ENCODE measurements around the gene TMPRSS11D. TPM values are rescaled to one million over a fixed set of nuclear protein-coding genes. Genes with fewer than 3 reads are reported as not detected.

The TMPRSS11D gene
- not detected for total RNA-seq
- not detected for polyA plus RNA-seq

- Histone ChIP-seq H3K4me3 (ENCODE audit: low read length) (no peak within 1 kb of the TSS), H3K27me3 (ENCODE audit: insufficient read depth, low read length, poor library complexity, severe bottlenecking) (no peaks in the 10 kb centered on the region), H3K9me3 (ENCODE audit: low read length) (no peaks in the 10 kb centered on the region), H3K4me1 (ENCODE audit: insufficient read depth, low read length) (no peaks in the 10 kb centered on the region), H3K36me3 (ENCODE audit: insufficient read depth, low read length) (no peaks in the 10 kb centered on the region), H3K27ac (ENCODE audit: low read depth, low read length) (no peak within 1 kb of the TSS)
- Mint-ChIP-seq H3K27me3 (peaks cover 3 to 6% of the 10 kb centered on the region in 2 donors), H3K36me3 (no peaks in the 10 kb centered on the region), H3K4me3 (no peak within 1 kb of the TSS), H3K27ac (no peak within 1 kb of the TSS), H3K4me1 (no peaks in the 10 kb centered on the region), H3K9me3 (peaks cover 0 to 2% (median 0%) of the 10 kb centered on the region in 5 donors)
- ChIA-PET POLR2A (no interaction called here), CTCF (no interaction called here)
- no peak for DNase-seq
These were observed at the start of gene TMPRSS11D for GRCh38 chr4:67883902-67884301. Gene TMPRSS11D, minus strand, starts transcription at chr4:67884002. Its CDS starts 69 bp downstream, at chr4:67883933.

DNA sequence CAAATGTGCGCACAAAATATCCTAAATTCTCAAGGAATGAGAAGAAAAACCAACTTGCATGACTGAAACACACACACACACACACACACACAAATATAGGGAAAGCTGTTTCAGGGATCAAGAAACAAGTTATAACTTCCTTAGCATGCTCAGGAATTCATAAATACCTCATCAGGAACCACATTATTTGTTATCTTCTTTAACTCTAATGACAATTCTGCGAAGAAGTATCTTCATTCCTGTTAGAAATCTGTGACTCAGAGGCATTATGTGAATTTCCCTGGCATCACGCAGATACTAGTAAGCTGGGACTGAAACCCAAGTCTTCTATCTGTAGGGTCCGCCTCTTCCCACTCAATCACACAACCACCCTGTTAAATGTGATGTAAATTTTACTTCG, 49.2 kb upstream of the TMPRSS11D start:
- no peak overlapping the region for H3K4me3 ChIP-seq (ENCODE audit: low read length)
- DNase-seq: no peak
- Mint-ChIP-seq H3K27me3 (peaks cover 2 to 8% of the 10 kb centered on the region in 2 donors), H3K27ac (no peak overlapping the region), H3K36me3 (no peaks in the 10 kb centered on the region), H3K4me3 (no peak overlapping the region), H3K4me1 (no peaks in the 10 kb centered on the region), H3K9me3 (no peaks in the 10 kb centered on the region)
- H3K4me1 ChIP-seq (ENCODE audit: insufficient read depth, low read length): no peaks in the 10 kb centered on the region
- H3K27ac ChIP-seq (ENCODE audit: low read depth, low read length): no peak overlapping the region
- ChIA-PET CTCF (no interaction called here), POLR2A (no interaction called here)
- no peaks in the 10 kb centered on the region for H3K36me3 ChIP-seq (ENCODE audit: insufficient read depth, low read length)
- H3K9me3 ChIP-seq (ENCODE audit: low read length): no peaks in the 10 kb centered on the region
- no peaks in the 10 kb centered on the region for H3K27me3 ChIP-seq (ENCODE audit: insufficient read depth, low read length, poor library complexity, severe bottlenecking)

DNA sequence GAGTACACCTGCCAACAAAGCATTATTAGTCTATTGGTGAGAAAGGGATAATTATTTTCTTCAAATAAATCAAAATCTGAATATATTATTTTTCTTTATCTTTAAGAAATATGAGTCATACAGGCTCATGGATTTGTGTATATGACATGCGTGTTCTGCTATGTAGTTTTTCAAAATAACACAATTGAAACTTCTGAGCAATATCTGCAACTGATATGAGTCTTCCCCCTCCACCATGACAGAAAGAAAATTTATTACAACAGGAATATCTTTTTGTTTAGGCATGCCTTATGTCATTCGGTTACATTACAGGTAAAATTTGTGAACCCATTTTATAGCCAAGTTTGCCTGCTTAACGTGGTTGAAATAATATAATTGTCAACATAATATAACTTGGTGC, 47.5 kb upstream of the TMPRSS11D start:
- Mint-ChIP-seq H3K27ac (no peak overlapping the region), H3K9me3 (peaks cover 0 to 2% (median 0%) of the 10 kb centered on the region in 5 donors), H3K4me3 (no peak overlapping the region), H3K4me1 (no peaks in the 10 kb centered on the region), H3K27me3 (peaks cover 5 to 11% of the 10 kb centered on the region in 2 donors), H3K36me3 (no peaks in the 10 kb centered on the region)
- POLR2A ChIA-PET: no interaction called here
- DNase-seq: no peak
- H3K4me3 ChIP-seq (ENCODE audit: low read length): no peak overlapping the region
- H3K36me3 ChIP-seq (ENCODE audit: insufficient read depth, low read length): no peaks in the 10 kb centered on the region
- no peaks in the 10 kb centered on the region for H3K9me3 ChIP-seq (ENCODE audit: low read length)
- no peak overlapping the region for H3K27ac ChIP-seq (ENCODE audit: low read depth, low read length)
- CTCF ChIA-PET: no interaction called here
- no peaks in the 10 kb centered on the region for H3K4me1 ChIP-seq (ENCODE audit: insufficient read depth, low read length)
- H3K27me3 ChIP-seq (ENCODE audit: insufficient read depth, low read length, poor library complexity, severe bottlenecking): no peaks in the 10 kb centered on the region

DNA sequence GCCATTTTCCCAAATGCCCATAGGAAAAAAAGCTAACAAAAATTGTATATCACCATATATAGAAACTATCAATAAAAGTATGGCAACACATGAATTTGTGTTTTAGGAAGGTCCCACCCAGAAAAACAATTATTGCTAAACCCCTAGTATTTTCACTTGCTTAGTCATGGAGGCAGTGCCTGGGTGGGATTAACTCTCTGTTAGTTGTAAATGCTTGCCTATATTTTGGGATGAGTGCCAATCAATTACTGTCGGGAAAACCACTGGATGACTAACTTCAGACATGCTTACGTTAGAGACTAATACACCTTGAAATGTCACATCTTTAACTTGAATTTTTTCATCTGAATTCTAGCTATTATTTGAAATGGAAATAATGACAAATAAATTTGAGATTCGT, 45.6 kb upstream of the TMPRSS11D start:
- H3K4me1 Mint-ChIP-seq: no peaks in the 10 kb centered on the region
- Histone ChIP-seq H3K9me3 (ENCODE audit: low read length) (no peaks in the 10 kb centered on the region), H3K4me3 (ENCODE audit: low read length) (no peak overlapping the region), H3K27me3 (ENCODE audit: insufficient read depth, low read length, poor library complexity, severe bottlenecking) (no peaks in the 10 kb centered on the region), H3K4me1 (ENCODE audit: insufficient read depth, low read length) (no peaks in the 10 kb centered on the region), H3K36me3 (ENCODE audit: insufficient read depth, low read length) (no peaks in the 10 kb centered on the region), H3K27ac (ENCODE audit: low read depth, low read length) (no peak overlapping the region)
- H3K36me3 Mint-ChIP-seq: no peaks in the 10 kb centered on the region
- no peak overlapping the region for H3K4me3 Mint-ChIP-seq
- H3K9me3 Mint-ChIP-seq: peaks cover 0 to 2% (median 0%) of the 10 kb centered on the region in 5 donors
- H3K27me3 Mint-ChIP-seq: peaks cover 3 to 11% of the 10 kb centered on the region in 2 donors
- ChIA-PET POLR2A (no interaction called here), CTCF (no interaction called here)
- DNase-seq: no peak
- no peak overlapping the region for H3K27ac Mint-ChIP-seq

DNA sequence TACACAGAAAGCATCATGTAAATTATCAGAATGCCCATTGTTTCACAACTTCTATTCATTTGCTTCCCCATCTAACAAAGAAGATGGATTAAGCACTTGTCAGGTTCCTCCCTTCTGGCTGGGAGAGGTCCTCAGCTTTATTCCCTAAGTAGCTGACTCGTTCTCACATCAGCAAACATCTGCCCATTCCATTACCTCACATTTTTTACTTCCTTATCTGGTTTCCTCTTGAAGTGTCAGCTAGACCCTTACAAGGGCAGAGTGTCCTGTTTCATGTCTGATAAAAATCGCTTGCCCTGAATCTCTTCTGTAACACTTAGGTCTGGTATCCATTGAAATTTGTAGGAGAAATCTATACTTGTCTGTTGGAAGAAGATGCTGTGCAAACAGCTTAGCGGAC, 44.7 kb upstream of the TMPRSS11D start:
- CTCF ChIA-PET: no interaction called here
- H3K36me3 ChIP-seq (ENCODE audit: insufficient read depth, low read length): no peaks in the 10 kb centered on the region

DNA sequence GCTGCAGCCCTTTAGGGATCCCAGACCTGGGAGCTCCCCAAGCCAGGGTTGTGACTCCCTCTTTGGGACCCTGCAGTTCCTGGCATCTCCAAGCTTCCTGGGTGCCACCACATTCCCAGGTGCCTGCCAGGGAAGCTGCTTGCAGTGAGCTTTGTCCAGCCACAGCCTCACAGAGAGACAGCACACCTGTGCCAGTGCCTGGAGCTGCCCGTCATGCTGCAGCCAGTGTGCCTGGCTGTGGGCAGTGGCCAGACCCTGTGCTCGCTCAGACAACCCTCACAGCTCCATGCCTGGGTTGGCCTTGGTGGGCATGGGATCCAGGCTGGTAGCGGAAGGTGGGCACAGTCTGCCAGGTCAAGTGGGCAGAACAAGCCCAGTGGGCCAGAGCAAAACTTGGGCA, 43.4 kb upstream of the TMPRSS11D start:
- H3K36me3 Mint-ChIP-seq: no peaks in the 10 kb centered on the region
- no peak overlapping the region for H3K4me3 Mint-ChIP-seq
- no peak overlapping the region for H3K27ac ChIP-seq (ENCODE audit: low read depth, low read length)
- H3K4me1 ChIP-seq (ENCODE audit: insufficient read depth, low read length): no peaks in the 10 kb centered on the region
- peaks cover 3 to 11% of the 10 kb centered on the region in 2 donors for H3K27me3 Mint-ChIP-seq
- no peaks in the 10 kb centered on the region for H3K4me1 Mint-ChIP-seq
- H3K27me3 ChIP-seq (ENCODE audit: insufficient read depth, low read length, poor library complexity, severe bottlenecking): no peaks in the 10 kb centered on the region
- no peaks in the 10 kb centered on the region for H3K9me3 ChIP-seq (ENCODE audit: low read length)
- H3K36me3 ChIP-seq (ENCODE audit: insufficient read depth, low read length): no peaks in the 10 kb centered on the region
- H3K27ac Mint-ChIP-seq: no peak overlapping the region
- DNase-seq: no peak
- H3K9me3 Mint-ChIP-seq: peaks cover 0 to 4% (median 0%) of the 10 kb centered on the region in 5 donors
- CTCF ChIA-PET: no interaction called here
- POLR2A ChIA-PET: no interaction called here
- H3K4me3 ChIP-seq (ENCODE audit: low read length): no peak overlapping the region

More for the DNA sequence above, 44.7 kb upstream of the TMPRSS11D start:
- Histone ChIP-seq H3K4me1 (ENCODE audit: insufficient read depth, low read length) (no peaks in the 10 kb centered on the region), H3K27ac (ENCODE audit: low read depth, low read length) (no peak overlapping the region), H3K27me3 (ENCODE audit: insufficient read depth, low read length, poor library complexity, severe bottlenecking) (no peaks in the 10 kb centered on the region), H3K4me3 (ENCODE audit: low read length) (no peak overlapping the region), H3K9me3 (ENCODE audit: low read length) (no peaks in the 10 kb centered on the region)
- no peaks in the 10 kb centered on the region for H3K36me3 Mint-ChIP-seq
- no peak for DNase-seq
- H3K27me3 Mint-ChIP-seq: peaks cover 3 to 11% of the 10 kb centered on the region in 2 donors
- H3K4me3 Mint-ChIP-seq: no peak overlapping the region
- H3K9me3 Mint-ChIP-seq: peaks cover 0 to 4% (median 0%) of the 10 kb centered on the region in 5 donors
- no peak overlapping the region for H3K27ac Mint-ChIP-seq
- H3K4me1 Mint-ChIP-seq: no peaks in the 10 kb centered on the region
- POLR2A ChIA-PET: no interaction called here

GRCh38 chr4:67926485-67926884, 42.7 kb upstream of the TMPRSS11D start:
- Histone ChIP-seq H3K9me3 (ENCODE audit: low read length) (no peaks in the 10 kb centered on the region), H3K27ac (ENCODE audit: low read depth, low read length) (no peak overlapping the region), H3K36me3 (ENCODE audit: insufficient read depth, low read length) (no peaks in the 10 kb centered on the region), H3K4me1 (ENCODE audit: insufficient read depth, low read length) (no peaks in the 10 kb centered on the region), H3K4me3 (ENCODE audit: low read length) (no peak overlapping the region), H3K27me3 (ENCODE audit: insufficient read depth, low read length, poor library complexity, severe bottlenecking) (no peaks in the 10 kb centered on the region)
- POLR2A ChIA-PET: no interaction called here
- Mint-ChIP-seq H3K9me3 (peaks cover 0 to 4% (median 0%) of the 10 kb centered on the region in 5 donors), H3K36me3 (no peaks in the 10 kb centered on the region), H3K4me1 (no peaks in the 10 kb centered on the region), H3K4me3 (no peak overlapping the region), H3K27ac (no peak overlapping the region), H3K27me3 (peaks cover 3 to 11% of the 10 kb centered on the region in 2 donors)
- no peak for DNase-seq
- CTCF ChIA-PET: no interaction called here

DNA sequence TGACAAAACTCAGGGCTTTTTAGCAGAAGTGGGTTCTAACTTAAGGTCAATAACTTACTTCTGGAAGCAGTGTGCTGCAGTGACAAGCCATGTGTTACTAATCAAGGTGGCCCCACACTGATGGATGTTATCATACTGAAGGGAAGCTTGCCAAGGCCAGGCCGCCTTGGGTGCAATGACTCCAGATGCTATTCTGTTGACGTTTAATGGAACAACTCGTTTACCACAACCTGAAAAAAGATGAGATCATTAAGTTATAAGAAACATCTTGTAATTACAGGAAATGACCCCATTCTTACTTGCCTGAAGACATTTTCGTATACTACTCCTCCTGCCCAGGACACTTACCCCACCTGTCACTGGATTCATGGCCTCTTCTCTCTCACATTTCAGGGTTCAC, 38.9 kb upstream of the TMPRSS11D start:
- Histone ChIP-seq H3K4me1 (ENCODE audit: insufficient read depth, low read length) (no peaks in the 10 kb centered on the region), H3K27ac (ENCODE audit: low read depth, low read length) (no peak overlapping the region), H3K4me3 (ENCODE audit: low read length) (no peak overlapping the region), H3K36me3 (ENCODE audit: insufficient read depth, low read length) (no peaks in the 10 kb centered on the region), H3K27me3 (ENCODE audit: insufficient read depth, low read length, poor library complexity, severe bottlenecking) (no peaks in the 10 kb centered on the region), H3K9me3 (ENCODE audit: low read length) (no peaks in the 10 kb centered on the region)
- ChIA-PET CTCF (no interaction called here), POLR2A (no interaction called here)
- Mint-ChIP-seq H3K27me3 (peaks cover 4 to 12% of the 10 kb centered on the region in 2 donors), H3K4me1 (no peaks in the 10 kb centered on the region), H3K4me3 (no peak overlapping the region), H3K9me3 (peaks cover 0 to 4% (median 0%) of the 10 kb centered on the region in 5 donors), H3K36me3 (no peaks in the 10 kb centered on the region), H3K27ac (no peak overlapping the region)
- DNase-seq: no peak

- DNase-seq: no peak
- ChIA-PET CTCF (no interaction called here), POLR2A (no interaction called here)
- no peaks in the 10 kb centered on the region for H3K36me3 Mint-ChIP-seq
- H3K27me3 Mint-ChIP-seq: peaks cover 2 to 20% of the 10 kb centered on the region in 2 donors
- Histone ChIP-seq H3K4me1 (ENCODE audit: insufficient read depth, low read length) (no peaks in the 10 kb centered on the region), H3K4me3 (ENCODE audit: low read length) (no peak overlapping the region), H3K9me3 (ENCODE audit: low read length) (no peaks in the 10 kb centered on the region), H3K27ac (ENCODE audit: low read depth, low read length) (no peak overlapping the region), H3K27me3 (ENCODE audit: insufficient read depth, low read length, poor library complexity, severe bottlenecking) (no peaks in the 10 kb centered on the region), H3K36me3 (ENCODE audit: insufficient read depth, low read length) (no peaks in the 10 kb centered on the region)
- H3K27ac Mint-ChIP-seq: no peak overlapping the region
- H3K4me3 Mint-ChIP-seq: no peak overlapping the region
- no peaks in the 10 kb centered on the region for H3K9me3 Mint-ChIP-seq
- no peaks in the 10 kb centered on the region for H3K4me1 Mint-ChIP-seq
These were observed 34.6 kb upstream of the TMPRSS11D start for GRCh38 chr4:67918428-67918827.

All from CD8-positive, alpha-beta memory T cell (primary cell).